Right ventricle myocardium inferior (tissue), 1 donor: ENCODE measurements around the gene ZSCAN31. TPM values are rescaled to one million over a fixed set of nuclear protein-coding genes. Genes with fewer than 3 reads are reported as not detected.
A peak's percentile ranks its signal among the peaks of the same experiment; 100 is the strongest.
"Not testable (repeated sequence)": the region's sequence is repeated elsewhere in the genome, so short reads cannot be mapped to it uniquely, and the experiment has no call there.

Experiments used
- ATAC-seq: fragments of 200-7000 bp; cut with Tn5 transposase; one replicate; pipeline ENCODE4 v1.9.1; 2020; ENCODE audit warnings: mild to moderate bottlenecking, moderate library complexity
- DNase-seq: peaks from one replicate; pipeline ENCODE4 v3.0.0; 2021; ENCODE audit errors: missing footprints
- intact Hi-C: fragments of 100-400 bp; cut with DNase I; formaldehyde crosslinking; loops from one replicate; pipeline ENCODE4 v1.11.0; 2022
- long read RNA-seq: library from polyadenylated mRNA; unstranded; transcript quantifications from one replicate; pipeline ENCODE4 v2.0.0, GENCODE V29; 2021
- total RNA-seq: library from RNA; stranded (reverse); fragmentation: NEBNext Ultra II Directional; extraction: Animal tissue kit (Norgen Biotek cat#: 25700); gene quantifications from one replicate; pipeline ENCODE4 v1.2.1, GENCODE V29; 2021
- donor health status: DM: no; HTN: yes; CAD: no; lungs with severe emphysema.

Gene ZSCAN31
- total RNA-seq: 10.2 TPM
- long read RNA-seq, partial matches to known transcripts: 0 of 2 reads
- long read RNA-seq, other reads (novel, unspliced or antisense): 1 of 2 reads

DNA sequence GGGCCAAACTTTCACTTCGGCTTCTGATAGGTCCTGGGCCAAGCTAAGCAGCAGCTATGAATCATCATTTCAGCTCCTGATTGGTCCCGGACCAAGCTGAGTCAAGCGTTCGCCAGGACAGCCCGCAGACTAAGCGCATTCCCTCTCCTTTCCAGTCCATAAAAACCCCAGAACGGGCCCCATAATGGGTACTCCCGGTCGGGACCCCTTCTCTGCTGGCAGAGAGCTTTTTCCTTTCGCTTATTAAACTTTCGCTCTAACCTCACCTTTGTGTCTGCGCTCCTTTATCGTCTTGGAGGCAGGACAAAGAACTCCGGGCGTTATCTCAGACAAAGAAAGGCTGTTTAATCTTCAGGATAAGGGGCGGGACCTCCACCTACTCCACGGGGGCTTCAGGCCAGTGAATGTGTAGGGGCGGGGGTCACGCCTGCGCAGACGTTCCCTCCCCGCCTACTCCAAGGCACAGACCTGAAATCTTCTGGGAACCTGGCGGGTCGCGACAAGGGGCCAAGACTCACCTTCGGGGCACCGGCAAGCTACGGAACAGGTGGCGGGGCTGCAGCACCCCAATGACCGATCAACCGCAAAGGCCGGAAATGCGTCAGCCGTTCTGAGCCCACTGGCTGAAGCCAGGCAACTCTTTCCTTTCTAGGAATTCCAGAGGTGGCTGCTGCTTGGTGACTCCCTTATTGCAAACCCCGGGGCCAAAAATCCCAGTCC is at the start of gene ZSCAN31:
Gene ZSCAN31, minus strand, starts transcription at position 585 of the 720 bp plus-strand sequence. CDS start 6,465 bp downstream, outside the sequence.
- peak; percentile 99 for ATAC-seq
- intact Hi-C loops: loop anchor here (1.0 to 5.0 kb wide), 2 partner anchors 14 to 53 kb away; partner anchors contain the start of genes PGBD1 and ZKSCAN3
- peak; percentile 95 for DNase-seq

DNA sequence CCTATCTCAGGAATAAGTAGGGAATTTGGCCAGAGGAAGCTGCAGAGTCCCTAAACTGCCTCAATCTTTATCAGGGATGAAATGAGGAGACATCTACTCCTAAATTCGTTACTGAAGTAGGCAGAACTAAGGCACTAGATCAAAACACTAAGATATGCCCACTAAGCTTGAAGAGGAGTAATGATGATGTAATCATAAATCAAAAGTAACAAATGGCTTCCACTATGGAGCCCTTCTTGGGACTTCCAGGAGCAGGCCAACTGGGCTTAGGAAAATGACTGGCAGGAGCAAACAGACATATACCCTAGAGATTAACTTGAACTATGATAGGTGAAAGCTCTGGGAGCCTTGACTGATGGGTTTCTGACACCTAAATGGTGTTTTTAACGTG is 48.2 kb upstream of the ZSCAN31 start:
- ATAC-seq (no peak), DNase-seq (no peak)
- intact Hi-C loops: no loop called here

DNA sequence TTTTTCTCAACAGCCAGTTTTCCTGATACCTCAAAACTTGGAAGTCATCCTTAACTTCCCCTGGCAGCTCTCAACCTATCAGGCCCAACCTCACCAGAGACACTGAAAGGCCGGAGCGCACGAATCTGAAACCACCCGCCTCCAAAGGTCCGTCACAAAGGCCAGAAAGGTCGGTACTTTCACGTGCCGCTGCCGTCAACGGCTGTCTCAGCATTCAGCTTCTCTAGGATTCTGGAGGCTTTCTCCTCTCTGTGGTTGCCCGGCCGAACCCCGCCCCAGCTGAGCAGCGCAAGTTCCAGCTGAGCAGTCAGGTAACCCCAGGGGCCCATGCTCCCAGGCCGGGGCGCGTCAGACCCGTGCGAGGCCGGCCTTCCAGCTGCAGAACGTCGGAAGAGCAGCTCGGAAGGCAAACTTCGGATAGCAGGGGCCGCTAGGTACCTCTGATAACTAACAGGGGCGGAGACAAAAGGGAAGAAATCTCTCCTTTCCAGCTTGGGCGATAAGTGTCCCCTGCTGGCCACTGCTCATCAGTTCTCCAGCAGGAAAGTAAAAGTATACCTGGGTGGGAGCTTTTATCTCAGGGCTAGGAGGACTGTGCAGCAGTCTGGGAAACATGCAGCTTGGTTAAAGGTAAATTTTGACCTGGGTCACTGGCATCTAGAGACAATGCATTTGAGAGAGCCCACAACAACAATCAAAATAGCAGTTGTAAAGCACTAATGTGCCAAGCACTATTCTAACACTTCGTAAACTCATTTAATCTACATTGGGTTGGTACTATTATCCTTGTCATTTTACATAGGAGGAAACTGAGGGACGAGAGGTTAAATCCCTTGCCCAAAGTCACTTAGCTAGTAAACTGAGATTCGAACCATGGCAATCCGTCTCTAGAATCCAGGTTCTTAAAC is 47.5 kb upstream of the ZSCAN31 start:
- peak; percentile 97 for ATAC-seq
- intact Hi-C loops: no loop called here
- peak; percentile 92 for DNase-seq

DNA sequence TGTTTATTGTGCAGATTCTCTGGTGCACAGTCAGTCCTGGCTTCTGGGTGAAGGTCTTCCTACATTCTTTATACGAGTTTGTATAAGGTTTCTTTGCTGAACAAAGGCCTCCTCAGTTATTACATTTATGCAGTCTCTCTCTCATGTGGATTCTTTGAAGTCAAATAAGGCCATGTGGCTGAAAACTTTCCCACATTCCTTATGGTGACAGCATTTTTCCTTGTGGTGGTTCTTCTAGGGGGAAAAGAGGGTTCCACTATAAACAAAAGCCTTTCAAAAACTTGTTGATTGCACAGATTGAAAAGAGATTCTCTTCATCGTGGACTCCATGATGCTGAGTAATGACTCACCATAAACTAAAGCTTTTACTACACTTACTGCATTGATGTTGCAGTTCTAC is 44.4 kb upstream of the ZSCAN31 start:
- ATAC-seq: no peak
- no peak for DNase-seq
- intact Hi-C loops: no loop called here

DNA sequence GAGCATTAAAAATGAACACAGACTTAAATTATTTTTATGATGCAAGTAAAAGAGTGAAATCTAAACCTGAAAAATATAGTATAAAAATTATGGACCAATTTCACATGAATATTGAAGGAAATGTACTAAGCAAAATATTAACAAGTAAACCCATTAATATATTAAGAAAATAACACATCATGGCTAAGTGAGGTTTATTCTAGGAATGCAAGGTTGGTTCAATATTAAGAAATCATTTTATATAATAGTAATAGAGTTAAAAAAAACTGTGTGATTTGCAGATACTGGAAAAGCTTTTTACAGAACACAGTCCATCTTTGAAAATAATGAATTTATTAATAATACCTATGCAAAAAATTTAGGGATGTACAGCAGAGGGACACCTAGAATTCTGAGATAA is 42.7 kb upstream of the ZSCAN31 start:
- ATAC-seq (no peak), DNase-seq (no peak)
- intact Hi-C loops: no loop called here

DNA sequence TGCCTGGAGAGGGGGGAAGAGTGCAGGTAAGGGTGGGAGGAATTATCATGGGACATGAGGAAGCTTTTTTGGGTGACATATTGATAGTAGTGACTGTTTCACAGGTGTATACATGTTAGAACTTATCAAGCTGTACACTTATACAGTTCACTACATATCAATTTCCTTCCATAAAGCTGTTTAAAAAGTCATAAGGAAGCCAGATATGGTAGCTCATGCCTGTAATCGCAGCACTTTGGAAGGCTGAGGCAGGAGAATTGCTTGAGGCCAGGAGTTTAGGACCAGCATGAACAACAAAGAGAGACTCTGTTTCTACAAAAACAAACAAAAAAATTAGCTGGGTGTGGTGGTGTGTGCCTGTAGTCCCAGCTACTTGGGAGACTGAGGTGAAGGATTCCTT is 41.9 kb upstream of the ZSCAN31 start:
- no peak for ATAC-seq
- intact Hi-C loops: no loop called here
- no peak for DNase-seq

DNA sequence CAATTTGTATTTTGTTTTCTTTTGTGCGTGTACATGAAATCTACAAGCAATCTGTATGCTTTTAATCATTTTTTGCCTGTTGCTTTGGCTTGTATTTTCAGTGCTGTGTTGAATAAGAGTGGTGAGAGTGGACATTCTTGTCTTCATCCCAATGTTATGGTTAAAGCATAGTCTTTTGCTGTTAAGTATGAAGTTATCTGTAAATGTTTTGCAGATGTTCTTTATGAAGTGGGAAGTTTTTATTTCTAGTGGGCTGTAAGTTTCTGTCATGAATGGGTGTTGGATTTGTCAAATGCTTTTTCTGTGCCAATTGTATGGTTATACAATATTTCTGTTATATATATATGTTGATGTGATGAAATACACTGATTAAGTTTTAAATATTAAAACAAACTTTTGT is 38.0 kb upstream of the ZSCAN31 start:
- intact Hi-C loops: no loop called here
- no peak for DNase-seq
- ATAC-seq: no peak

DNA sequence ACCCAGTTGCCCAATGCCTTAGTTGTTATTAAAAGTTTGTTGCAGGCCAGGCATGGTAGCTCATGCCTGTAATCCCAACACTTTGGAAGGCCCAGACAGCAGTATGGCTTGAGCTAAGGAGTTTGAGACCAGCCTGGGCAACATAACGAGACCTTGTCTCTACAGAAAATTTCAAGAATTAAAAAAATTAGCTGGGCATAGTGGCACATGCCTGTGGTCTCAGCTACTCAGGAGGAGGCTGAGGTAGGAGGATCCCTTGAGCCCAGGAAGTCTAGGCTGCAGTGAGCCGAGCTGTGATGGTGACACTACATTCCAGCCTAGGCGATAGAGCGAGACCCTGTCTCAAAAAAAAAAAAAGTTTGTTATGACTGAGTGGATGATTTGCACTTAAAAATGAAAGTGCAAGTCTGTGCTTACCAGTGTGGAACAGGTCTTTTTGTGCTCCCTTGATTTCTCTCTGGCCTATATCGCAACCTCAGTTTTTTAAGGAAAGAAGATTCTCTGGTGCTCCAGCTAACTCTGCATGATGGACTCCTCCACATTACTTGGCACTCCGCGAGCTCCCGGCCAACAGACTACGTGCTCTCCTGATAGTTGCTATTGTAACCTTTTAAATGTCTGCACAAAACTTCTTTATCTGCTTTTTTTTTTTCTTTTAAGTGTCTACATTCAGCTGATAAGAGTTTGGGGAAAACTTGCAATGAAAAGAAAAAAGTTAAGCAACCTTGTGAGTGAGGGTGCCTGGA is 35.9 kb upstream of the ZSCAN31 start:
- ATAC-seq: no peak
- intact Hi-C loops: no loop called here
- no peak for DNase-seq

DNA sequence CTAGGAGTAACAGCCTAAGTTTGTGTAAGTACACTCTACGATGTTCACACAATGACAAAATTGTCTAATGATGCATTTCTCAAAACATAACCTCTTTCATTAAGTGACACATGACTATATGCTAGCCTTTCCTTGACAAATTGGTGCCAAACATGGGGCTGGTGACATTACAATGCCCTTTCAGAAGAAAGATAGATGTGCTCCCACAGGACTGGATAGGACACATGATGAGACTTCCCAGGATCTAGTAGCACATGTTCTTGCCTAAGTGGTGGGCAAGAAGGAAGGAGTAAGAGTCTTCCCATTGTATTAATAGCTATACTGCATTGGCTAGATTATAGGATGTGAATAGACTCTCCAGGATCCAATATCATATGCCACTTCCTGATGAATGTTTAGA is 35.3 kb upstream of the ZSCAN31 start:
- intact Hi-C loops: no loop called here
- DNase-seq (no peak), ATAC-seq (no peak)

DNA sequence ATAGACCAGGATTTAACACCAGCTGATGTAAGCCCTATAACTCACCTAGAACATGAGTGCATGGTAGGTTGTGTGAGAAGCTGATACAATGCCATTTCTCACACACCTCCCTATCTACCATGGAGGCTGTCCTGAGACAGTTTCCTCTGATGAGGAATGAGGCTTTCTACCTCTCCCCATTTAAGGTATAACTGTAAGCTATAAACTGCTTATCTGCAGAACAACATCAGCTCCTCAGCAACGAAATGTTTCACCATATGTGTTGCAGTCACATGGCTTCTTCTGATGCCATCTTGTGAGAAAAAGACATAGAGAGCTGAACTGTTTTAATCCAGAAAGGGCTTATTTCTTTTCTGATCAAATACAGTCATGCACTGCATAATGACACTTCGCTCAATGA is 34.5 kb upstream of the ZSCAN31 start:
- DNase-seq: no peak
- intact Hi-C loops: no loop called here
- no peak for ATAC-seq

DNA sequence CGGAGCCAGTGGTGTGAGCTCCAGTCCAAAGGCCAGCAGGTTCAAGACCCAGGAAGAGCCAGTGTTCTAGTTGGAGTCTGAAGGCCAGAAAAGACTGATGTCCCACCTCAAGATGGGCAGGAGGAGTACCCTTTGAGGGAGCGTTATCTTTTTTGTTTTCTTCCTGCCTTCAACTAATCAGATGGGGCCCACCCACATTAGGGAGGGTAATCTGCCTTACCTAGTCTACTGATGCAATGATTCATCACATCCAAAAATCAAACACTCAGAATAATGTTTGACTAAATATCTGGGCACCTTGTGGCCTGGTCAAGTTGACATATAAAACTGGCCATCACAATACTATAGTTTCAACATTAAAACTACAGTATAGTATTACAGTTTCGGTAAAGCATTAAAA is 33.5 kb upstream of the ZSCAN31 start:
- DNase-seq (no peak), ATAC-seq (no peak)
- intact Hi-C loops: no loop called here

DNA sequence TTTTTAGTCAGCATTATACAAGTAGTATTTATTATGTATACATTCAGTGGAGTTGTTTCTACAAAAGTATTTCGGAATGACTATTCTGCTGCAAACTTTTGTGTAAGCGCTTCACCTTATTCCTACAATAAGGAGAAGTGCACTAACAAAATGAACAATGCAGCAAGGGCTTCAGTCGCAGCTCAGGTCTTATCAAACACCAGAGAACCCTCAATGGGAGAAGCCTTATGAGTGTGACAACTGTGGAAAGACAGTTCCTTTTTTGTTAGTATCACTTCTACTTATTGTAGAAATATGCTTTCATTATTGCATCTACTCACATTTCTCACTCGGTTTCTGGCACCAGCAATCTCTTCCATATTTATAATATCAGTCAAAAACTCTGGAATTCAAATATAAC is 32.6 kb upstream of the ZSCAN31 start:
- DNase-seq (no peak), ATAC-seq (no peak)
- intact Hi-C loops: no loop called here

DNA sequence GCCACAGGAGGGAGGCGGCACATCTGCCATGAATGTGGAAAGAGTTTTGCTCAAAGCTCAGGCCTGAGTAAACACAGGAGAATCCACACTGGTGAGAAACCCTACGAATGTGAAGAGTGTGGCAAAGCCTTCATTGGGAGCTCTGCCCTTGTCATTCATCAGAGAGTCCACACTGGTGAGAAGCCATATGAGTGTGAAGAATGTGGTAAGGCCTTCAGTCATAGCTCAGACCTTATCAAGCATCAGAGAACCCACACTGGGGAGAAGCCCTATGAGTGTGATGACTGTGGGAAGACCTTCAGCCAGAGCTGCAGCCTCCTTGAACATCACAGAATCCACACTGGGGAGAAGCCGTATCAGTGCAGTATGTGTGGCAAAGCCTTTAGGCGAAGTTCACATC is 29.6 kb upstream of the ZSCAN31 start:
- intact Hi-C loops, DNase-seq, ATAC-seq: not testable (repeated sequence)

DNA sequence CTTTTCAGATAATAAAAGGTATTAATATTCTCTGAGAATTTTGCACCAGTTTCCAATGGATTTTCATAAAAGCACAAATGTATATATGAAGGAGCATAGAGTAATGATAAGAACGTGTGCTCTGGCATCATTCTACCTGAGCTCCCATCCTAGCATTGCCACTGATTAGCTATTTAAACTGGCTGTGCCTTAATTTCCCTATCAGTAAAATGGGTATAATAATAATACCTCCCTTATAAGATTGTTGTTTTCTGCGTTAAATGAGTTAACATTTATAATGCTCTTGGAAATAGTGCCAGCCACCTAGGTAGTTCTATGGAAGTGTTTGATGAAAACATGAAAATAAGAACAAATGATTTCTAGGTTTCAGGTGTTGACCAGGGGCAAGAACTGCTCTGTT is 25.0 kb upstream of the ZSCAN31 start:
- intact Hi-C loops: no loop called here
- DNase-seq (no peak), ATAC-seq (no peak)

DNA sequence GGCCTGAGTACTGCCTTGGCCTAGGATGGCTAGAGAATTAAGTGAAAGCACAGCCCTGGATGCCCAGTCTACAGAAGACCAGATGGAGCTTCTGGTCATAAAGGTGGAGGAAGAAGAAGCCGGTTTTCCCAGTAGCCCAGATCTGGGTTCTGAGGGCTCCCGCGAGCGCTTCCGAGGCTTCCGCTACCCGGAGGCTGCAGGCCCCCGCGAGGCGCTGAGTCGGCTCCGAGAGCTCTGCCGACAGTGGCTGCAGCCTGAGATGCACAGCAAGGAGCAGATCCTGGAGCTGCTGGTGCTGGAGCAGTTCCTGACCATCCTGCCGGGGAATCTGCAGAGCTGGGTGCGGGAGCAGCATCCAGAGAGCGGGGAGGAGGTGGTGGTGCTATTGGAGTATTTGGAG is 23.6 kb upstream of the ZSCAN31 start:
- DNase-seq, ATAC-seq: not testable (repeated sequence)
- intact Hi-C loops: loop anchor here (5.0 to 10.0 kb wide), 4 partner anchors 77 to 885 kb away; partner anchors contain the start of genes PGBD1, ZNF165 and ZNF184

DNA sequence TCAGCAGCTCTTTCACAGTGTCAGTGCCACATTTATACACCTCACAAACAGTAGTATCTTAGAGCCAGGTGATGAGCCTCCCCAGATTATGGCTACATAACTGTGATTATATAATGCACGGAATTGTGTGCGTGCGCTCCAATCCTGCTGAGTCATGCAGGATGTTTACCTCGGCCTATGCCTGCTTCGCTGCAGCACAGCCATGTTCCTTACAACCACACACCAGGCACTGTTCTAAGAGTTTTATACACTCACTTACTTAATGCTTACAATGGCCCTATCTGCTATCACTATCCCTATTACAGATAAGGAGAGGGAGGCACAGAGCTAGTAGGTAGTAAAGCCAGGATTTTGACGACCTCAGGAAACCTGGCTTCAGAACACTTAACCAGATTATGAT is 21.1 kb upstream of the ZSCAN31 start:
- intact Hi-C loops: loop anchor here (2.0 to 10.0 kb wide), 5 partner anchors 75 to 882 kb away; partner anchors contain the start of genes PGBD1, ZNF165 and ZNF184
- no peak for DNase-seq
- ATAC-seq: no peak

DNA sequence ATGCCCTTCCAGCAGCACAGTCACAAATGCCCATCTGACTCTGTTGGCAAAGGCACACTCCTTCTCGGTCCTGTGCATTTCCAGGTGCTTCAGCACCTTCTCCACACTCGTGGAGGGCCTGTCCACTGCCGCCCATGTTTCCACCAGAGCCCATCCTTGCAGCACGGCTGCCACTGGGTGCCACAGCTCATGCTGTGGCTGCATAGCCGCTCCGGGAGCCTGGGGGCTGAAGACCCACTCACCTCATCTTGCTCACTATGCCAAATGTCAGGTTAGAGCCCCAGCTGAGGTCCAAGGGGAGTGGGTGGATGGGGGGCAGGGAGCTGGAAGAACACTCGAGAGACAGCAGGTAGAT is 20.7 kb upstream of the ZSCAN31 start:
- intact Hi-C loops: loop anchor here (2.0 to 10.0 kb wide), 5 partner anchors 74 to 882 kb away; partner anchors contain the start of genes PGBD1, ZNF165 and ZNF184
- ATAC-seq: no peak
- no peak for DNase-seq

DNA sequence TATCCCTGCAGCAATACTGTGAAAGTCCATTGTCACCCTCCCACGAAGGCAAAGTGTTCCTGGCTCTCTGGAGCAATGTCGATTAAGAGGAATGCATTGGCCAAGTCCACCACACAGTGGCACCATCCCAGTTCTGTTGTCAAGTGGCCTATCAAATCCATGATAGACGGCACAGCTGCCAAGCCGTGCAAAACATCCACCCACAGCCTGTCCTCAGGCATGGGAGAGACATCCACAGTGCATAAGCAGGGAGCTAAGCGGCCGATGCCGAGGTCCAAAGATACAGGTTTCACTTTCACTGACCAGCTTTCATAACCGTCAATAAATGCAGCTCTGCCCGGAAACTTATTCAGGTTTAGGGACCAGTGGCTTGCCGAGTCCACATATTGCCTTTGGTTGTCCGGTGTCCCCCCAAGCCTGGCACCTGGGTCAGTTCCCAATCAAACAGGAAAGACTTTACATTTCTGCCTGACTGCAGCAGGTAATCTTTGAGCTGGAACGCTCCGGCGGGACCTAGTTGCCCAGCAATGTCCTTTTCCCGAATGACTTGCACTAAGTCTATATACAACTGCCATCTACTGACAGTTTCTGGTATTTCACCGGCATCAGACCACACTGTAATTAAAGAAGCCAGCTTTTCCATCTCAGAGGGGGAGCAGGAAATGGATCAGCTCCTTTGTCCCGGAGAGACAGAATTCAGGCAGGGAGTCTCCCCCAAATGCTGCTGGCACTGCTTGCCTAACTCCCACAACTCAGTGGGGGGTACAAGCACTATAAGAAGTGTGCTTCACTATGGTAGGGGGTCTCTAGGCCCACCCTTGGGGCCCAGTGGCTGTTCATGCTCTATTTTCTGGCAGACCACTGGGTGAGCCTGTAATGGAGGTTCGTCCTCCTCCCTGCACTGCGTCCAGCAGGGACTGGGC is 20.1 kb upstream of the ZSCAN31 start:
- intact Hi-C loops: loop anchor here (2.0 to 10.0 kb wide), 6 partner anchors 74 to 881 kb away; partner anchors contain the start of genes PGBD1, ZKSCAN4, ZNF165 and ZNF184
- ATAC-seq (peak; percentile 88), DNase-seq (peak; percentile 84)
